H9 (cell line): ENCODE results near the gene DHX38. TPM values are rescaled to one million over a fixed set of nuclear protein-coding genes. Genes with fewer than 3 reads are reported as not detected.

Experiments
- DNase-seq: peaks from one replicate; pipeline ENCODE4 v3.0.0-alpha.2; 2017
- H2AFZ ChIP-seq: one replicate; pipeline ENCODE4 v1.6.1; 2013; ENCODE audit warnings: mild to moderate bottlenecking, low read length, control low read depth, moderate library complexity
- H2AK5ac ChIP-seq: 2 replicates; pipeline ENCODE4 v1.6.1; 2013; ENCODE audit warnings: low read length, control low read depth, mixed read lengths; ENCODE audit not compliant: insufficient read length
- H2BK120ac ChIP-seq: one replicate; pipeline ENCODE4 v1.6.1; 2013; ENCODE audit warnings: low read depth, mild to moderate bottlenecking, low read length, control low read depth, inconsistent platforms; ENCODE audit not compliant: poor library complexity, severe bottlenecking
- H2BK12ac ChIP-seq: 2 replicates; pipeline ENCODE4 v1.6.1; 2013; ENCODE audit warnings: low read length, control low read depth, mixed read lengths, low read depth; ENCODE audit not compliant: insufficient read length
- H2BK15ac ChIP-seq: 2 replicates; pipeline ENCODE4 v1.6.1; 2013; ENCODE audit warnings: low read depth, low read length, control low read depth
- H2BK20ac ChIP-seq: one replicate; pipeline ENCODE4 v1.6.1; 2013; ENCODE audit warnings: low read depth, mild to moderate bottlenecking, low read length, control low read depth, inconsistent platforms; ENCODE audit not compliant: poor library complexity, severe bottlenecking
- H2BK5ac ChIP-seq: 2 replicates; pipeline ENCODE4 v1.6.1; 2013; ENCODE audit warnings: low read length, control low read depth, mixed read lengths; ENCODE audit not compliant: insufficient read length
- H3K14ac ChIP-seq: 2 replicates; pipeline ENCODE4 v1.6.1; 2013; ENCODE audit warnings: low read length, control low read depth; ENCODE audit not compliant: insufficient read depth
- H3K18ac ChIP-seq: 2 replicates; pipeline ENCODE4 v1.6.1; 2013; ENCODE audit warnings: low read depth, mild to moderate bottlenecking, mixed read lengths, low read length, control low read depth; ENCODE audit not compliant: insufficient read length
- H3K23ac ChIP-seq: 2 replicates; pipeline ENCODE4 v1.6.1; 2013; ENCODE audit warnings: low read length, control low read depth, mixed read lengths, low read depth; ENCODE audit not compliant: insufficient read length
- H3K23me2 ChIP-seq: 2 replicates; pipeline ENCODE4 v1.6.1; 2013; ENCODE audit warnings: low read depth, mild to moderate bottlenecking, mixed read lengths, low read length, control low read depth; ENCODE audit not compliant: insufficient read length, poor library complexity, severe bottlenecking
- H3K27ac ChIP-seq: 2 replicates; pipeline ENCODE4 v1.5.1; 2013; ENCODE audit warnings: low read length, control low read depth, mixed read lengths, low read depth; ENCODE audit not compliant: insufficient read length
- H3K27me3 ChIP-seq: 2 replicates; pipeline ENCODE4 v1.6.1; 2013; ENCODE audit warnings: low read length, control low read depth, inconsistent platforms; ENCODE audit not compliant: insufficient read depth
- H3K4ac ChIP-seq: 2 replicates; pipeline ENCODE4 v1.6.1; 2013; ENCODE audit warnings: low read depth, mild to moderate bottlenecking, control low read depth, inconsistent platforms, low read length, moderate library complexity
- H3K4me1 ChIP-seq: 2 replicates; pipeline ENCODE4 v1.6.1; 2013; ENCODE audit warnings: low read length, control low read depth, inconsistent platforms; ENCODE audit not compliant: insufficient read depth
- H3K4me2 ChIP-seq: 2 replicates; pipeline ENCODE4 v1.6.1; 2013; ENCODE audit warnings: low read length, control low read depth, mixed read lengths; ENCODE audit not compliant: insufficient read length, insufficient read depth
- H3K56ac ChIP-seq: 2 replicates; pipeline ENCODE4 v1.6.1; 2013; ENCODE audit warnings: low read depth, mild to moderate bottlenecking, mixed read lengths, low read length, control low read depth; ENCODE audit not compliant: insufficient read length
- H3K79me1 ChIP-seq: 2 replicates; pipeline ENCODE4 v1.6.1; 2013; ENCODE audit warnings: low read depth, mild to moderate bottlenecking, moderate library complexity, low read length, control low read depth, inconsistent platforms; ENCODE audit not compliant: insufficient read depth, poor library complexity, severe bottlenecking
- H3K79me2 ChIP-seq: 2 replicates; pipeline ENCODE4 v1.6.1; 2013; ENCODE audit warnings: low read length, control low read depth, inconsistent platforms; ENCODE audit not compliant: insufficient read depth
- H3K9ac ChIP-seq: 2 replicates; pipeline ENCODE4 v1.6.1; 2013; ENCODE audit warnings: low read length, control low read depth, mixed read lengths; ENCODE audit not compliant: insufficient read length; ENCODE audit errors: extremely low read depth
- H3K9me3 ChIP-seq: one replicate; pipeline ENCODE4 v1.6.1; 2013; ENCODE audit warnings: low read depth, low read length, inconsistent platforms; ENCODE audit not compliant: control insufficient read depth
- H3T11ph ChIP-seq: one replicate; pipeline ENCODE4 v1.6.1; 2013; ENCODE audit warnings: mild to moderate bottlenecking, low read length, control low read depth, inconsistent platforms
- H4K20me1 ChIP-seq: one replicate; pipeline ENCODE4 v1.6.1; 2013; ENCODE audit not compliant: control insufficient read depth, insufficient read length, insufficient read depth
- H4K5ac ChIP-seq: 2 replicates; pipeline ENCODE4 v1.6.1; 2013; ENCODE audit warnings: low read depth, mild to moderate bottlenecking, mixed read lengths, low read length, control low read depth; ENCODE audit not compliant: insufficient read length
- H4K8ac ChIP-seq: replicated peaks from 2 replicates; pipeline ENCODE4 v1.6.1; 2013; ENCODE audit warnings: low read length, control low read depth, mixed read lengths, low read depth; ENCODE audit not compliant: insufficient read length
- H4K91ac ChIP-seq: 2 replicates; pipeline ENCODE4 v1.6.1; 2013; ENCODE audit warnings: low read depth, mild to moderate bottlenecking, moderate library complexity, mixed read lengths, low read length, control low read depth; ENCODE audit not compliant: insufficient read length
- H3K27ac Mint-ChIP-seq, 3 experiments: 2 replicates in 2 of 3; 3 replicates in 1 of 3; pipeline ENCODE4 v1.8.0; 2020 to 2021; ENCODE audit warnings: mixed read lengths in 3 of 3, mild to moderate bottlenecking in 1 of 3, moderate library complexity in 1 of 3
- H3K27me3 Mint-ChIP-seq: 2 replicates; pipeline ENCODE4 v1.8.0; 2021; ENCODE audit warnings: low read depth, mild to moderate bottlenecking, moderate library complexity, mixed read lengths
- H3K36me3 Mint-ChIP-seq, 3 experiments: 2 replicates in 2 of 3; 3 replicates in 1 of 3; pipeline ENCODE4 v1.8.0; 2020 to 2021; ENCODE audit warnings: low read depth in 3 of 3, mixed read lengths in 3 of 3; ENCODE audit not compliant: insufficient read depth in 1 of 3
- H3K4me1 Mint-ChIP-seq, 2 experiments: 2 replicates each; pipeline ENCODE4 v1.8.0; 2020; ENCODE audit warnings: mixed read lengths in 2 of 2
- H3K4me3 Mint-ChIP-seq, 2 experiments: 2 replicates in 1 of 2; 3 replicates in 1 of 2; pipeline ENCODE4 v1.8.0; 2020 to 2021; ENCODE audit warnings: mild to moderate bottlenecking in 2 of 2, mixed read lengths in 2 of 2, moderate library complexity in 1 of 2
- H3K9me3 Mint-ChIP-seq, 2 experiments: 2 replicates in 1 of 2; 3 replicates in 1 of 2; pipeline ENCODE4 v1.8.0; 2020; ENCODE audit warnings: mild to moderate bottlenecking in 2 of 2, mixed read lengths in 2 of 2, moderate library complexity in 1 of 2
- WGBS: extraction: QIAGEN DNeasy Blood & Tissue Kit; methylation state at CpG from one replicate; pipeline ENCODE4 v1.1.7; 2013; ENCODE audit warnings: missing lambda C conversion rate, low lambda C conversion rate, mixed read lengths; ENCODE audit not compliant: insufficient read length; ENCODE audit errors: extremely low coverage; 5-methylcytosine and 5-hydroxymethylcytosine counted together
- total RNA-seq: library from RNA; stranded (reverse); gene quantifications from 2 replicates; pipeline ENCODE4 v1.2.1, GENCODE V29; 2021
- TF ChIP-seq, protein P1 (sequence below): fragments of 200-600 bp; sonication (generic); conservative IDR thresholded peaks from 3 replicates; pipeline ENCODE4 v1.8.0; 2021; ENCODE audit warnings: antibody characterized with exemption, mild to moderate bottlenecking

DHX38 gene
- total RNA-seq, 1 experiment from 2014 or later = 60.5 TPM

DNA sequence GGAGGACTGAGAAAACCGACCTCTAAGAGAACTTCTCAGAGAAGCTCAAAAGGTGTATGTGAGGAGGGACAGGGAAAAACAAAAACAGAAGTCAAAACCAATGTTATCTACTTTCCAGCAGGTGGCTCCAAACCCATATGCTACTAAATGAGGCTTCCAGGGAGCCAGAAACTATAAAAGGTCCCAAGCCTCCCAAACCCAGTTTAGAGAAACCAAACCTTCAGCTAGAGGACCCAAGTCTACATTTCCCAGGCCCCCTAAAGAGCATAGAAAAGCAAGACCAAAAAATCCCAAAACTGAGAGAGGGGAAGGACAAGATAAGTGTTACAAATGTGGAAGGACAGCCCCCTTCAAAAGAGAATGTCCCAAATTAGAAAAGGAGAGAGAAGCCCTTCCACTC is 26.9 kb upstream of the DHX38 start:
- no peaks in the 10 kb centered on the region for H3K4me1 ChIP-seq

More for the DNA sequence above, 26.9 kb upstream of the DHX38 start:
- Histone ChIP-seq H3K23ac (no peak overlapping the region), H2BK15ac (no peak overlapping the region), H2BK20ac (no peak overlapping the region), H4K5ac (no peak overlapping the region), H3K79me2 (no peaks in the 10 kb centered on the region), H3K27ac (no peak overlapping the region), H4K8ac (no peak overlapping the region), H4K91ac (no peak overlapping the region), H3K56ac (no peak overlapping the region), H2BK5ac (no peak overlapping the region), H2AFZ (no peak overlapping the region), H3K23me2 (no peaks in the 10 kb centered on the region), H3K9ac (no peak overlapping the region), H3K27me3 (no peaks in the 10 kb centered on the region), H3K18ac (no peak overlapping the region), H2AK5ac (no peak overlapping the region), H3T11ph (no peak overlapping the region), H3K4ac (no peak overlapping the region), H2BK12ac (no peak overlapping the region), H4K20me1 (no peaks in the 10 kb centered on the region), H2BK120ac (no peak overlapping the region), H3K79me1 (no peaks in the 10 kb centered on the region), H3K14ac (no peak overlapping the region), H3K9me3 (no peaks in the 10 kb centered on the region), H3K4me2 (no peak overlapping the region)
- Mint-ChIP-seq H3K4me3 (no peak overlapping the region), H3K27ac (no peak overlapping the region), H3K36me3 (no peaks in the 10 kb centered on the region), H3K27me3 (peaks cover 8% of the 10 kb centered on the region; the same call in 1 of the 2 replicates), H3K4me1 (peaks cover 0 to 3% of the 10 kb centered on the region in 2 experiments; a peak in 1 of 4 replicates), H3K9me3 (peaks cover 0 to 3% of the 10 kb centered on the region in 2 experiments; a peak in 2 of 5 replicates)
- TF ChIP-seq, protein P1, sequence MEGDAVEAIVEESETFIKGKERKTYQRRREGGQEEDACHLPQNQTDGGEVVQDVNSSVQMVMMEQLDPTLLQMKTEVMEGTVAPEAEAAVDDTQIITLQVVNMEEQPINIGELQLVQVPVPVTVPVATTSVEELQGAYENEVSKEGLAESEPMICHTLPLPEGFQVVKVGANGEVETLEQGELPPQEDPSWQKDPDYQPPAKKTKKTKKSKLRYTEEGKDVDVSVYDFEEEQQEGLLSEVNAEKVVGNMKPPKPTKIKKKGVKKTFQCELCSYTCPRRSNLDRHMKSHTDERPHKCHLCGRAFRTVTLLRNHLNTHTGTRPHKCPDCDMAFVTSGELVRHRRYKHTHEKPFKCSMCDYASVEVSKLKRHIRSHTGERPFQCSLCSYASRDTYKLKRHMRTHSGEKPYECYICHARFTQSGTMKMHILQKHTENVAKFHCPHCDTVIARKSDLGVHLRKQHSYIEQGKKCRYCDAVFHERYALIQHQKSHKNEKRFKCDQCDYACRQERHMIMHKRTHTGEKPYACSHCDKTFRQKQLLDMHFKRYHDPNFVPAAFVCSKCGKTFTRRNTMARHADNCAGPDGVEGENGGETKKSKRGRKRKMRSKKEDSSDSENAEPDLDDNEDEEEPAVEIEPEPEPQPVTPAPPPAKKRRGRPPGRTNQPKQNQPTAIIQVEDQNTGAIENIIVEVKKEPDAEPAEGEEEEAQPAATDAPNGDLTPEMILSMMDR = peak; percentile 70
- no CpG with 5 or more reads among the region's 1 CpG for WGBS
- DNase-seq = no peak
